HG03064 (cell line): ENCODE data around the gene TAS1R1.

ENCODE experiments used
- ATAC-seq: cut with Tn5 transposase; IDR thresholded peaks from one replicate; pipeline ENCODE4 v1.9.1; 2021; ENCODE audit warnings: low read depth; ENCODE audit not compliant: unreplicated experiment

The TAS1R1 gene

GRCh38 chr1:6570100-6570499 is 15.0 kb downstream of the TAS1R1 start:
- ATAC-seq, result no peak

- ATAC-seq, result no peak
Measured at GRCh38 chr1:6570987-6571386, 15.9 kb downstream of the TAS1R1 start.

- no peak for ATAC-seq
Measured at GRCh38 chr1:6572653-6573383, 17.7 kb downstream of the TAS1R1 start.

- no peak for ATAC-seq
Measured at GRCh38 chr1:6574025-6574620, 19.0 kb downstream of the TAS1R1 start.

- ATAC-seq, result no peak
Measured at GRCh38 chr1:6574818-6575217, 19.7 kb downstream of the TAS1R1 start.

- ATAC-seq, result no peak
Measured at GRCh38 chr1:6577831-6578525, 22.9 kb downstream of the TAS1R1 start.

GRCh38 chr1:6578624-6579373 is 23.7 kb downstream of the TAS1R1 start:
- ATAC-seq, result no peak

- ATAC-seq, result peak; percentile 92
Measured at GRCh38 chr1:6579374-6580118, 24.4 kb downstream of the TAS1R1 start, which contains the start of gene ZBTB48. TSS of gene ZBTB48 (plus strand) at chr1:6579994. CDS start at chr1:6580610, 616 bp downstream.

GRCh38 chr1:6580119-6580592 is 25.0 kb downstream of the TAS1R1 start:
- ATAC-seq, result no peak

GRCh38 chr1:6580593-6581409 is 25.7 kb downstream of the TAS1R1 start:
- ATAC-seq, result no peak

GRCh38 chr1:6581561-6582305 is 26.6 kb downstream of the TAS1R1 start:
- ATAC-seq, result no peak

- ATAC-seq, result no peak
Measured at GRCh38 chr1:6582370-6582769, 27.3 kb downstream of the TAS1R1 start.

- no peak for ATAC-seq
Measured at GRCh38 chr1:6584126-6585080, 29.3 kb downstream of the TAS1R1 start.

- no peak for ATAC-seq
Measured at GRCh38 chr1:6585081-6585722, 30.1 kb downstream of the TAS1R1 start.

- ATAC-seq, result no peak
Measured at GRCh38 chr1:6585841-6586240, 30.7 kb downstream of the TAS1R1 start.

GRCh38 chr1:6586404-6586816 is 31.3 kb downstream of the TAS1R1 start:
- ATAC-seq, result no peak
